Upper lobe of right lung (tissue), 1 donor: Measurements from ENCODE around the gene NCK2. TPM values are rescaled to one million over a fixed set of nuclear protein-coding genes. Genes with fewer than 3 reads are reported as not detected.
A peak's percentile ranks its signal among the peaks of the same experiment; 100 is the strongest.

Experiments used
- ATAC-seq: fragments of 200-7000 bp; cut with Tn5 transposase; one replicate; pipeline ENCODE4 v1.9.1; 2020; ENCODE audit warnings: mild to moderate bottlenecking, moderate library complexity
- DNase-seq: peaks from one replicate; pipeline ENCODE4 v3.0.0-alpha.2; 2020
- H3K27ac ChIP-seq: fragments of 200-600 bp; one replicate; pipeline ENCODE4 v1.8.0; 2022
- H3K27me3 ChIP-seq: fragments of 200-600 bp; one replicate; pipeline ENCODE4 v1.8.0; 2022; ENCODE audit warnings: mild to moderate bottlenecking
- H3K36me3 ChIP-seq: fragments of 200-600 bp; one replicate; pipeline ENCODE4 v1.8.0; 2022
- H3K4me1 ChIP-seq: fragments of 200-600 bp; one replicate; pipeline ENCODE4 v1.8.0; 2022
- H3K4me3 ChIP-seq: fragments of 200-600 bp; one replicate; pipeline ENCODE4 v1.8.0; 2022; ENCODE audit warnings: mild to moderate bottlenecking
- H3K9me3 ChIP-seq: fragments of 200-600 bp; one replicate; pipeline ENCODE4 v1.8.0; 2022
- intact Hi-C: fragments of 100-400 bp; cut with DNase I; formaldehyde crosslinking; loops from one replicate; pipeline ENCODE4 v1.11.0; 2022
- total RNA-seq: library from RNA; stranded (reverse); fragmentation: NEBNext Ultra II Directional; extraction: Animal tissue kit (Norgen Biotek cat#: 25700); gene quantifications from one replicate; pipeline ENCODE4 v1.2.1, GENCODE V29; 2021
- TF ChIP-seq, protein P1 (sequence below): fragments of 200-600 bp; IDR thresholded peaks from one replicate; pipeline ENCODE4 v1.8.0; 2022; ENCODE audit warnings: antibody characterized with exemption
- donor health status: DM: no; HTN: yes; CAD: no; lungs with severe emphysema.

The NCK2 gene
- total RNA-seq, 1 donor from 2014 or later = 49.7 TPM

- Histone ChIP-seq H3K9me3 (no peaks in the 10 kb centered on the region), H3K4me1 (peaks cover 35% of the 10 kb centered on the region), H3K36me3 (no peaks in the 10 kb centered on the region), H3K4me3 (no peak overlapping the region), H3K27ac (no peak overlapping the region), H3K27me3 (no peaks in the 10 kb centered on the region)
- ATAC-seq = no peak
- DNase-seq = no peak
- intact Hi-C loops = no loop called here
- TF ChIP-seq, protein P1, sequence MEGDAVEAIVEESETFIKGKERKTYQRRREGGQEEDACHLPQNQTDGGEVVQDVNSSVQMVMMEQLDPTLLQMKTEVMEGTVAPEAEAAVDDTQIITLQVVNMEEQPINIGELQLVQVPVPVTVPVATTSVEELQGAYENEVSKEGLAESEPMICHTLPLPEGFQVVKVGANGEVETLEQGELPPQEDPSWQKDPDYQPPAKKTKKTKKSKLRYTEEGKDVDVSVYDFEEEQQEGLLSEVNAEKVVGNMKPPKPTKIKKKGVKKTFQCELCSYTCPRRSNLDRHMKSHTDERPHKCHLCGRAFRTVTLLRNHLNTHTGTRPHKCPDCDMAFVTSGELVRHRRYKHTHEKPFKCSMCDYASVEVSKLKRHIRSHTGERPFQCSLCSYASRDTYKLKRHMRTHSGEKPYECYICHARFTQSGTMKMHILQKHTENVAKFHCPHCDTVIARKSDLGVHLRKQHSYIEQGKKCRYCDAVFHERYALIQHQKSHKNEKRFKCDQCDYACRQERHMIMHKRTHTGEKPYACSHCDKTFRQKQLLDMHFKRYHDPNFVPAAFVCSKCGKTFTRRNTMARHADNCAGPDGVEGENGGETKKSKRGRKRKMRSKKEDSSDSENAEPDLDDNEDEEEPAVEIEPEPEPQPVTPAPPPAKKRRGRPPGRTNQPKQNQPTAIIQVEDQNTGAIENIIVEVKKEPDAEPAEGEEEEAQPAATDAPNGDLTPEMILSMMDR = no peak
Measured at GRCh38 chr2:105757433-105757832, 12.7 kb downstream of the NCK2 start.

DNA sequence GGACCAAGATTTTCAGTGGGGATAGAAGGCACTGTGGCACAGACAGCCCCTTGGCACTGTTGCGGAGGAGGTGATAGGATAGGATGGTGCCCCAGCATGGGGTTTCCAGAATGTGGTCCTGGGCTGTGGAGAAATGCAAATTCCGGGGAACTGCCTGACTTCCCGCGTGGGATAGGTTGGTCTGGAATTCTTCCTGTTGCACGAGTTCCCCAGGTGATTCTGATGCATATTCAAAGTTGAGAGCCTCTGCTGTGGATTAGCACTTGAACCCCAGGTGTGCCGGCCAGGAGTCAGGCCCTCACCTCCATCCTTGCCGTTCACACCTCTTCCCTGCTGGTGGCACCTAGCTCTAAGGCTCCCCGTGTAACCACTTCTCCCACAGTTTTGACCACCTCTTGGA, 15.5 kb downstream of the NCK2 start:
- H3K36me3 ChIP-seq = no peaks in the 10 kb centered on the region
- TF ChIP-seq, protein P1 = no peak
- H3K27me3 ChIP-seq = no peaks in the 10 kb centered on the region
- intact Hi-C loops = no loop called here
- no peak overlapping the region for H3K27ac ChIP-seq
- peaks cover 26% of the 10 kb centered on the region for H3K4me1 ChIP-seq
- no peak overlapping the region for H3K4me3 ChIP-seq
- DNase-seq (no peak), ATAC-seq (no peak)
- H3K9me3 ChIP-seq = no peaks in the 10 kb centered on the region

- no peak for DNase-seq
Measured at GRCh38 chr2:105760639-105761337, 16.1 kb downstream of the NCK2 start.

GRCh38 chr2:105761931-105762515, 17.3 kb downstream of the NCK2 start:
- peaks cover 18% of the 10 kb centered on the region for H3K4me1 ChIP-seq
- H3K36me3 ChIP-seq = no peaks in the 10 kb centered on the region
- no peak for DNase-seq
- no peaks in the 10 kb centered on the region for H3K27me3 ChIP-seq
- H3K27ac ChIP-seq = peak overlapping the region; percentile 26
- no peak overlapping the region for H3K4me3 ChIP-seq
- no peak for ATAC-seq
- TF ChIP-seq, protein P1 = no peak
- intact Hi-C loops = no loop called here
- H3K9me3 ChIP-seq = no peaks in the 10 kb centered on the region

More at GRCh38 chr2:105760639-105761337, 16.1 kb downstream of the NCK2 start:
- Histone ChIP-seq H3K36me3 (no peaks in the 10 kb centered on the region), H3K4me1 (peaks cover 25% of the 10 kb centered on the region), H3K27ac (no peak overlapping the region), H3K9me3 (no peaks in the 10 kb centered on the region), H3K27me3 (no peaks in the 10 kb centered on the region), H3K4me3 (no peak overlapping the region)
- intact Hi-C loops = no loop called here
- TF ChIP-seq, protein P1 = no peak
- peak; percentile 41 for ATAC-seq

- DNase-seq (no peak), ATAC-seq (no peak)
- no peak overlapping the region for H3K4me3 ChIP-seq
- H3K36me3 ChIP-seq = no peaks in the 10 kb centered on the region
- H3K27me3 ChIP-seq = no peaks in the 10 kb centered on the region
- H3K9me3 ChIP-seq = no peaks in the 10 kb centered on the region
- intact Hi-C loops = no loop called here
- H3K4me1 ChIP-seq = peaks cover 14% of the 10 kb centered on the region
- TF ChIP-seq, protein P1 = no peak
- H3K27ac ChIP-seq = no peak overlapping the region
Measured at GRCh38 chr2:105763076-105763475, 18.4 kb downstream of the NCK2 start.
